SK-N-SH treated with all-trans-retinoic acid at 6 μM for 48 hours (cell line): ENCODE measurements around the gene RIN3.

Source experiments
- ATAC-seq: fragments of 200-7000 bp; cut with Tn5 transposase; 3 replicates; pipeline ENCODE4 v1.9.1; 2020; ENCODE audit warnings: mild to moderate bottlenecking, moderate library complexity
- ARNTL ChIP-seq: fragments of 450-650 bp; formaldehyde crosslinking; IDR thresholded peaks from 2 replicates; pipeline ENCODE4 v1.5.0; 2020; ENCODE audit warnings: low read depth, mild to moderate bottlenecking, moderate library complexity, borderline replicate concordance
- BACH2 ChIP-seq: fragments of 250-450 bp; sonication (Bioruptor Pico); IDR thresholded peaks from 2 replicates; pipeline ENCODE4 v1.9.0; 2021; ENCODE audit warnings: mild to moderate bottlenecking, borderline replicate concordance
- CSDC2 ChIP-seq: fragments of 250-450 bp; sonication (Bioruptor Pico); IDR thresholded peaks from 2 replicates; pipeline ENCODE4 v1.5.0; 2020; ENCODE audit warnings: mild to moderate bottlenecking, moderate library complexity
- ESRRG ChIP-seq: fragments of 250-450 bp; sonication (Bioruptor Pico); IDR thresholded peaks from 2 replicates; pipeline ENCODE4 v1.6.1; 2021; ENCODE audit warnings: mild to moderate bottlenecking
- GLIS3 ChIP-seq: fragments of 250-450 bp; sonication (Bioruptor Pico); IDR thresholded peaks from 2 replicates; pipeline ENCODE4 v1.5.0; 2020; ENCODE audit warnings: mild to moderate bottlenecking, moderate library complexity
- ISL1 ChIP-seq: fragments of 250-450 bp; sonication (Bioruptor Pico); IDR thresholded peaks from 2 replicates; pipeline ENCODE4 v2.1.2; 2022; ENCODE audit warnings: mild to moderate bottlenecking, moderate library complexity
- PPARA ChIP-seq: fragments of 250-450 bp; sonication (Bioruptor Pico); IDR thresholded peaks from 2 replicates; pipeline ENCODE4 v1.5.0; 2020; ENCODE audit warnings: mild to moderate bottlenecking, borderline replicate concordance
- SNAI2 ChIP-seq: fragments of 250-450 bp; sonication (Bioruptor Pico); IDR thresholded peaks from 2 replicates; pipeline ENCODE4 v1.5.0; 2020; ENCODE audit warnings: mild to moderate bottlenecking, moderate library complexity
- TOX ChIP-seq: fragments of 250-450 bp; sonication (Bioruptor Pico); IDR thresholded peaks from 2 replicates; pipeline ENCODE4 v1.8.0; 2021; ENCODE audit warnings: mild to moderate bottlenecking, moderate library complexity, borderline replicate concordance
- TSHZ2 ChIP-seq: fragments of 250-450 bp; sonication (Bioruptor Pico); IDR thresholded peaks from 2 replicates; pipeline ENCODE4 v1.5.0; 2020; ENCODE audit warnings: mild to moderate bottlenecking, moderate library complexity
- ZC3H10 ChIP-seq: fragments of 250-450 bp; sonication (Bioruptor Pico); IDR thresholded peaks from 2 replicates; pipeline ENCODE4 v1.5.1; 2021; ENCODE audit warnings: mild to moderate bottlenecking, moderate library complexity
- ZFP3 ChIP-seq: fragments of 250-450 bp; sonication (Bioruptor Pico); IDR thresholded peaks from 2 replicates; pipeline ENCODE4 v1.5.0; 2020; ENCODE audit warnings: mild to moderate bottlenecking, moderate library complexity
- ZFP30 ChIP-seq: fragments of 450-650 bp; formaldehyde crosslinking; IDR thresholded peaks from 2 replicates; pipeline ENCODE4 v1.5.0; 2022; ENCODE audit warnings: mild to moderate bottlenecking, moderate library complexity
- ZNF565 ChIP-seq: fragments of 450-650 bp; formaldehyde crosslinking; conservative IDR thresholded peaks from 2 replicates; pipeline ENCODE4 v1.5.0; 2020; ENCODE audit warnings: low read depth, mild to moderate bottlenecking, moderate library complexity
- ZNF70 ChIP-seq: fragments of 450-650 bp; formaldehyde crosslinking; IDR thresholded peaks from 2 replicates; pipeline ENCODE4 v1.5.0; 2020; ENCODE audit warnings: mild to moderate bottlenecking, moderate library complexity
- ZNF8 ChIP-seq: fragments of 450-650 bp; formaldehyde crosslinking; IDR thresholded peaks from 2 replicates; pipeline ENCODE4 v1.5.0; 2020; ENCODE audit warnings: mild to moderate bottlenecking, moderate library complexity
- TF ChIP-seq, protein P1 (sequence below): fragments of 250-450 bp; sonication (Bioruptor Pico); IDR thresholded peaks from 2 replicates; pipeline ENCODE4 v1.8.0; 2020; ENCODE audit warnings: mild to moderate bottlenecking, moderate library complexity, borderline replicate concordance
- TF ChIP-seq, protein P2 (sequence below): fragments of 250-450 bp; sonication (Bioruptor Pico); IDR thresholded peaks from 2 replicates; pipeline ENCODE4 v1.5.1; 2021; ENCODE audit warnings: mild to moderate bottlenecking, moderate library complexity

Gene RIN3

DNA sequence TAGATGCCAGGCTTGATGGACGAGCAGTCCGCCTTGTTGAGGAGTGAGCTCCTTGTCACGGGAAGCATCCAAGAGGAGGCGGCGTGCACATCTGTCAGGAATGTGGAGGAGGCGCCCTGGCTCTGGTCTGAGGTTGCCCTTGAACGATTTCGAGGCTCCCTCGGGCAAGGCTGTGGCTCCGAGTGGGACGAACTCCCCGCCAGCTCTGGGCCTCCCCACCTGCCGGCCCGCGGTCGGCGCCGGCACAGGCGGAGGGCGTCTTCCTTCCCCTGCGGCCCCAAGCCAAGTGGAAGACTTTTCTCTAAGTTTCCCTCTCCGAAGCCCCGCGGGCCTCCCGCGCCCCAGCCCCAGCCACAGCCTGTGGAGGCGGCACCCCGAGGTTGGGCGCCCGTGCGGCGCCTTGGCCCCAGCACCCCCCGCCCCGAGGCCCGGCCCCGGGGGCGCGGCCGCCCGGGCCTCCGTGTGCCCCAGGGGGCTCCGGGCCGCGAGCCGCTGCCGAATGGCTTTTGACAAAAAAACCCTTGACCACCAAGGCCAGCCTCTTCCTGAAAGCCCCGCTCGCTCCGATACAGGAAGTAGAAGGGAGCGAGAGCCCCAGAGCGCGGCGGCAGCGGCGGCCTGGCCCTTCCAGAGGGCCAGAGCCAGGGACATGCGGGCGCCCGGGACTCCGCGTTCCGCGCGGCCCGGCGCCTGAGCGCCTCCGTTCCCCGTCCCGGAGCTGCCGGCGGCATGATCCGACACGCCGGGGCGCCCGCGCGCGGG, at the start of gene RIN3:
RIN3 (plus strand) TSS at position 578 of the 762 bp plus-strand sequence; CDS start at position 730, 152 bp downstream.
- TF ChIP-seq TSHZ2 (CRISPR knock-in tag) (no peak), ISL1 (CRISPR knock-in tag) (no peak), ZC3H10 (CRISPR knock-in tag) (no peak), ZNF70 (CRISPR knock-in tag) (no peak), CSDC2 (no peak), ZNF8 (no peak), ZNF565 (CRISPR knock-in tag) (no peak), ARNTL (CRISPR knock-in tag) (no peak), SNAI2 (CRISPR knock-in tag) (no peak), ZFP3 (CRISPR knock-in tag) (no peak), ESRRG (CRISPR knock-in tag) (no peak)
- TF ChIP-seq, protein P1, sequence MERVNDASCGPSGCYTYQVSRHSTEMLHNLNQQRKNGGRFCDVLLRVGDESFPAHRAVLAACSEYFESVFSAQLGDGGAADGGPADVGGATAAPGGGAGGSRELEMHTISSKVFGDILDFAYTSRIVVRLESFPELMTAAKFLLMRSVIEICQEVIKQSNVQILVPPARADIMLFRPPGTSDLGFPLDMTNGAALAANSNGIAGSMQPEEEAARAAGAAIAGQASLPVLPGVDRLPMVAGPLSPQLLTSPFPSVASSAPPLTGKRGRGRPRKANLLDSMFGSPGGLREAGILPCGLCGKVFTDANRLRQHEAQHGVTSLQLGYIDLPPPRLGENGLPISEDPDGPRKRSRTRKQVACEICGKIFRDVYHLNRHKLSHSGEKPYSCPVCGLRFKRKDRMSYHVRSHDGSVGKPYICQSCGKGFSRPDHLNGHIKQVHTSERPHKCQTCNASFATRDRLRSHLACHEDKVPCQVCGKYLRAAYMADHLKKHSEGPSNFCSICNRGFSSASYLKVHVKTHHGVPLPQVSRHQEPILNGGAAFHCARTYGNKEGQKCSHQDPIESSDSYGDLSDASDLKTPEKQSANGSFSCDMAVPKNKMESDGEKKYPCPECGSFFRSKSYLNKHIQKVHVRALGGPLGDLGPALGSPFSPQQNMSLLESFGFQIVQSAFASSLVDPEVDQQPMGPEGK (CRISPR knock-in tag), result no peak
- TF ChIP-seq, protein P2, sequence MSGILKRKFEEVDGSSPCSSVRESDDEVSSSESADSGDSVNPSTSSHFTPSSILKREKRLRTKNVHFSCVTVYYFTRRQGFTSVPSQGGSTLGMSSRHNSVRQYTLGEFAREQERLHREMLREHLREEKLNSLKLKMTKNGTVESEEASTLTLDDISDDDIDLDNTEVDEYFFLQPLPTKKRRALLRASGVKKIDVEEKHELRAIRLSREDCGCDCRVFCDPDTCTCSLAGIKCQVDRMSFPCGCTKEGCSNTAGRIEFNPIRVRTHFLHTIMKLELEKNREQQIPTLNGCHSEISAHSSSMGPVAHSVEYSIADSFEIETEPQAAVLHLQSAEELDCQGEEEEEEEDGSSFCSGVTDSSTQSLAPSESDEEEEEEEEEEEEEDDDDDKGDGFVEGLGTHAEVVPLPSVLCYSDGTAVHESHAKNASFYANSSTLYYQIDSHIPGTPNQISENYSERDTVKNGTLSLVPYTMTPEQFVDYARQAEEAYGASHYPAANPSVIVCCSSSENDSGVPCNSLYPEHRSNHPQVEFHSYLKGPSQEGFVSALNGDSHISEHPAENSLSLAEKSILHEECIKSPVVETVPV (CRISPR knock-in tag), result no peak
- ATAC-seq, result peak; percentile 64

GRCh38 chr14:92464156-92464555, 49.4 kb upstream of the RIN3 start:
- TF ChIP-seq, protein P1 (CRISPR knock-in tag), result no peak
- TF ChIP-seq ZNF565 (CRISPR knock-in tag) (no peak), BACH2 (CRISPR knock-in tag) (no peak), PPARA (CRISPR knock-in tag) (no peak), GLIS3 (CRISPR knock-in tag) (no peak), ZFP30 (CRISPR knock-in tag) (no peak), ZC3H10 (CRISPR knock-in tag) (no peak), ISL1 (CRISPR knock-in tag) (no peak), SNAI2 (CRISPR knock-in tag) (no peak), TSHZ2 (CRISPR knock-in tag) (no peak), ZNF70 (CRISPR knock-in tag) (no peak), CSDC2 (no peak), TOX (CRISPR knock-in tag) (no peak)
- ATAC-seq, result no peak
